Measurements from ENCODE around the gene MYH10.

MYH10 gene

DNA sequence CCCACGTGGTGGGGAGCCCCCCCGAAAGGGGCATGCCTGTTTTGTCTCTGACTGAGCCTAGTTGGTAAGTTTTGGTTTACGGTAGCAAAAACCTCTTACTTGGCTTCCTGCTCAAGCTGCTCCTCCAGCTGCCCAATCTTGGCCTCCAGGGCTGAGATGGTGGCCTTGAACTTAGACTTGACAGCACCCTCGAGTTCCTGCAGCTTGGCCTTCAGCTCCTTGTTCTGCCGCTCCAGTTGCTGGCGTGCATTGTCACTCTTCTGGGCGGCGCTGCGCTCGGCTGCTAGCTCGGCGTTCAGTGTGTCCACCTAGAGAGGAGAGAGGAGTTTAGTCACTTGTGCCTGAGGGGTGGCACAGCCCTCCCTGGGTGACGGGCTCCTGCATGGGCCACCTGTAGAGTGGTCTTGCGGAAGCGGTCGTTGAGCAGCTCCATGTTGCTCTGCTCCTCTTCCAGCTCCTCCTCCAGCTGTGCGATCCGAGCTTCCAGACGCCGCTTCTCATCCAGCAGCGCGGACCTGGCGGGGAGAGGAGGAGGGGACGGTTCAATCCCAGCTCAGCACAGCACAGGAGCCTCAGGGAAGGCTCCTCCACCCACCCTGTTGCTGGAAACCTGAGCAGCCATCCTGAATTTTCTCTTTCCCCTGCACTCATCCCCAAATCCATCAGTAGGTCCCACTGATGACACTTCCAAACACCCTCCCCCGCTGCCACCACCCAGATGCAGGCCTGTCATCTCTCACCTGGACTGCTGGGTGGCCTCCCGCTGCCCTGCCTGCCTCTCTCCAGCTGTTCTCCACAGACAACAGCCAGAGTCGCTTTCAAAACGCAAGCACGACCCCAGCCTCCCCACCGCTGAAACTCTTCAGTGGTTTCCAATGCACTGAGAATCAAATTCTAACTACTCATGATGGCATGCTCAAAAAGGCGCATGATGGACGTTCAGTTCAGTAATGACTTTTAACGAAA is 150.2 kb downstream of the MYH10 start:
- no peak overlapping the region for H3K27ac ChIP-seq

GRCh38 chr17:8479431-8479947 is 151.0 kb downstream of the MYH10 start:
- Histone ChIP-seq H3K36me3 (ENCODE audit: insufficient read depth, low read length) (peaks cover 96% of the 10 kb centered on the region), H3K27ac (no peak overlapping the region), H3K9ac (ENCODE audit: insufficient read length) (no peak overlapping the region), H3K4me3 (no peak overlapping the region), H3K9me3 (ENCODE audit: low read depth, low read length) (no peaks in the 10 kb centered on the region)
- TF ChIP-seq EZH2 (IDR thresholded peaks at IDR 0.05) (no peak), FOXP2 (optimal IDR thresholded peaks at IDR 0.05; ENCODE audit: control extremely low read depth, extremely low read length, insufficient read depth) (no peak), POLR2AphosphoS5 (IDR thresholded peaks at IDR 0.05; ENCODE audit: borderline replicate concordance, low read depth, low read length) (no peak)
- no peak for DNase-seq (ENCODE audit: low read depth, low spot score)

More for the DNA sequence above, 150.2 kb downstream of the MYH10 start:
- H3K9me3 ChIP-seq (ENCODE audit: low read depth, low read length) = peaks cover 2% of the 10 kb centered on the region; the same call in 1 of the 2 replicates
- no peak for TF ChIP-seq FOXP2 (optimal IDR thresholded peaks at IDR 0.05; ENCODE audit: control extremely low read depth, extremely low read length, insufficient read depth)
- TF ChIP-seq EZH2 (IDR thresholded peaks at IDR 0.05) = no peak
- TF ChIP-seq POLR2AphosphoS5 (IDR thresholded peaks at IDR 0.05; ENCODE audit: borderline replicate concordance, low read depth, low read length) = no peak
- H3K36me3 ChIP-seq (ENCODE audit: insufficient read depth, low read length) = peaks cover 96% of the 10 kb centered on the region
- H3K9ac ChIP-seq (ENCODE audit: insufficient read length) = no peak overlapping the region
- no peak overlapping the region for H3K4me3 ChIP-seq
- no peak for DNase-seq (ENCODE audit: low read depth, low spot score)

GRCh38 chr17:8477715-8478441 is 152.6 kb downstream of the MYH10 start:
- Histone ChIP-seq H3K9me3 (ENCODE audit: low read depth, low read length) (no peaks in the 10 kb centered on the region), H3K36me3 (ENCODE audit: insufficient read depth, low read length) (peaks cover 95% of the 10 kb centered on the region), H3K4me3 (no peak overlapping the region), H3K9ac (ENCODE audit: insufficient read length) (no peak overlapping the region), H3K27ac (no peak overlapping the region)
- no peak for TF ChIP-seq POLR2AphosphoS5 (IDR thresholded peaks at IDR 0.05; ENCODE audit: borderline replicate concordance, low read depth, low read length)
- TF ChIP-seq EZH2 (IDR thresholded peaks at IDR 0.05) = no peak
- no peak for TF ChIP-seq FOXP2 (optimal IDR thresholded peaks at IDR 0.05; ENCODE audit: control extremely low read depth, extremely low read length, insufficient read depth)
- no peak for DNase-seq (ENCODE audit: low read depth, low spot score)

- TF ChIP-seq FOXP2 (optimal IDR thresholded peaks at IDR 0.05; ENCODE audit: control extremely low read depth, extremely low read length, insufficient read depth) (no peak), EZH2 (IDR thresholded peaks at IDR 0.05) (no peak), POLR2AphosphoS5 (IDR thresholded peaks at IDR 0.05; ENCODE audit: borderline replicate concordance, low read depth, low read length) (no peak)
- H3K36me3 ChIP-seq (ENCODE audit: insufficient read depth, low read length) = peaks cover 90% of the 10 kb centered on the region
These were observed 153.4 kb downstream of the MYH10 start for GRCh38 chr17:8477171-8477570.

GRCh38 chr17:8476741-8477140 is 153.8 kb downstream of the MYH10 start:
- Histone ChIP-seq H3K36me3 (ENCODE audit: insufficient read depth, low read length) (peaks cover 90% of the 10 kb centered on the region), H3K27ac (no peak overlapping the region), H3K9me3 (ENCODE audit: low read depth, low read length) (no peaks in the 10 kb centered on the region), H3K4me3 (no peak overlapping the region), H3K9ac (ENCODE audit: insufficient read length) (no peak overlapping the region)
- DNase-seq (ENCODE audit: low read depth, low spot score) = no peak
- TF ChIP-seq EZH2 (IDR thresholded peaks at IDR 0.05) (no peak), POLR2AphosphoS5 (IDR thresholded peaks at IDR 0.05; ENCODE audit: borderline replicate concordance, low read depth, low read length) (no peak), FOXP2 (optimal IDR thresholded peaks at IDR 0.05; ENCODE audit: control extremely low read depth, extremely low read length, insufficient read depth) (no peak)

More at GRCh38 chr17:8477171-8477570, 153.4 kb downstream of the MYH10 start:
- Histone ChIP-seq H3K9ac (ENCODE audit: insufficient read length) (no peak overlapping the region), H3K27ac (no peak overlapping the region), H3K9me3 (ENCODE audit: low read depth, low read length) (no peaks in the 10 kb centered on the region), H3K4me3 (no peak overlapping the region)
- no peak for DNase-seq (ENCODE audit: low read depth, low spot score)

GRCh38 chr17:8475781-8476180 is 154.7 kb downstream of the MYH10 start:
- Histone ChIP-seq H3K36me3 (ENCODE audit: insufficient read depth, low read length) (peaks cover 85% of the 10 kb centered on the region), H3K27ac (no peak overlapping the region; the same call in 1 of the 2 replicates), H3K9ac (ENCODE audit: insufficient read length) (no peak overlapping the region), H3K9me3 (ENCODE audit: low read depth, low read length) (no peaks in the 10 kb centered on the region), H3K4me3 (no peak overlapping the region)
- TF ChIP-seq EZH2 (IDR thresholded peaks at IDR 0.05) (no peak), POLR2AphosphoS5 (IDR thresholded peaks at IDR 0.05; ENCODE audit: borderline replicate concordance, low read depth, low read length) (no peak), FOXP2 (optimal IDR thresholded peaks at IDR 0.05; ENCODE audit: control extremely low read depth, extremely low read length, insufficient read depth) (no peak)
- DNase-seq (ENCODE audit: low read depth, low spot score) = no peak

DNA sequence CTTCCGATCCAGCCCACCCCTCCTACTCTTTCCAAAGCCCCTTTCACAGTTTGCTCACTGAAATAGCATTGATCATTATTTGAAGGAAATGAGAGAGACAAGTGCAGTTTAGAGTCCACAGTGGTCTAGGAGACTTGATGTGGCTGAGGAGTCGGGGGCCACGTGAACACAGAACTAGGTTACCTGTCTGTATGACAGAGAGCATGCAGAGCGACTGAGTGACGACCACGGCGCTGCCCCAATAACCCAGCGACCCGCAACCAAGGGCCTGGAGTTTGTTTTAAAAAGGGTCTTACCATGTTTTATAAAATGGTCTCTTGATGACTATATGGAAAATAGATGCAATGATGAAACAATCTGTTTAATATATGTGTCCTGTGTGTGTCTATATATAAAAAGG is 155.3 kb downstream of the MYH10 start:
- Histone ChIP-seq H3K27ac (no peak overlapping the region), H3K9ac (ENCODE audit: insufficient read length) (no peak overlapping the region), H3K4me3 (no peak overlapping the region), H3K9me3 (ENCODE audit: low read depth, low read length) (no peaks in the 10 kb centered on the region), H3K36me3 (ENCODE audit: insufficient read depth, low read length) (peaks cover 79% of the 10 kb centered on the region)
- no peak for TF ChIP-seq EZH2 (IDR thresholded peaks at IDR 0.05)
- TF ChIP-seq FOXP2 (optimal IDR thresholded peaks at IDR 0.05; ENCODE audit: control extremely low read depth, extremely low read length, insufficient read depth) = no peak
- TF ChIP-seq POLR2AphosphoS5 (IDR thresholded peaks at IDR 0.05; ENCODE audit: borderline replicate concordance, low read depth, low read length) = no peak
- DNase-seq (ENCODE audit: low read depth, low spot score) = no peak

GRCh38 chr17:8474826-8475225 is 155.7 kb downstream of the MYH10 start:
- Histone ChIP-seq H3K9me3 (ENCODE audit: low read depth, low read length) (no peaks in the 10 kb centered on the region), H3K9ac (ENCODE audit: insufficient read length) (no peak overlapping the region), H3K36me3 (ENCODE audit: insufficient read depth, low read length) (peaks cover 75% of the 10 kb centered on the region), H3K4me3 (no peak overlapping the region), H3K27ac (no peak overlapping the region)
- no peak for DNase-seq (ENCODE audit: low read depth, low spot score)
- no peak for TF ChIP-seq FOXP2 (optimal IDR thresholded peaks at IDR 0.05; ENCODE audit: control extremely low read depth, extremely low read length, insufficient read depth)
- TF ChIP-seq POLR2AphosphoS5 (IDR thresholded peaks at IDR 0.05; ENCODE audit: borderline replicate concordance, low read depth, low read length) = no peak
- TF ChIP-seq EZH2 (IDR thresholded peaks at IDR 0.05) = no peak
